Measurements from ENCODE around the gene PKD1. TPM values are rescaled to one million over a fixed set of nuclear protein-coding genes. Genes with fewer than 3 reads are reported as not detected.

Gene PKD1
- 0.20 and 3.1 TPM in 2 replicates for polyA plus RNA-seq

GRCh38 chr16:2135770-2136490 is at the start of gene PKD1:
Gene PKD1 (minus strand): TSS chr16:2135898. CDS start chr16:2135689, 209 bp downstream.

GRCh38 chr16:2155091-2155950 is 19.6 kb upstream of the PKD1 start, which contains the start of gene TRAF7:
Gene TRAF7 (plus strand): TSS chr16:2155782. CDS start chr16:2163921, 8,139 bp downstream.

GRCh38 chr16:2147981-2148671 is 12.4 kb upstream of the PKD1 start, which contains the start of gene RAB26:
Gene RAB26 (plus strand): TSS chr16:2148625. CDS start chr16:2148784, 159 bp downstream.

GRCh38 chr16:2047330-2048115 is 88.2 kb downstream of the PKD1 start, which contains the start of the genes NTHL1 and TSC2:
Gene NTHL1 (minus strand): TSS chr16:2047834. CDS start chr16:2047823, 11 bp downstream.
Gene TSC2 (plus strand): TSS chr16:2047985. CDS start chr16:2048616, 631 bp downstream.

Other genes starting within 250 kb of the PKD1 start
- not detected in 2 replicates for gene HS3ST6, start 217.5 kb downstream of the PKD1 start, polyA plus RNA-seq
- gene MSRB1, start 192.7 kb downstream of the PKD1 start, polyA plus RNA-seq: 0.78 and 0.87 TPM in 2 replicates
- not detected in 2 replicates for gene RPL3L, start 181.2 kb downstream of the PKD1 start, polyA plus RNA-seq
- 199 and 231 TPM in 2 replicates for gene NDUFB10, start 176.4 kb downstream of the PKD1 start, polyA plus RNA-seq
- gene RPS2, start 171.1 kb downstream of the PKD1 start, polyA plus RNA-seq: 110 and 121 TPM in 2 replicates
- gene RNF151, start 169.0 kb downstream of the PKD1 start, polyA plus RNA-seq: not detected in 2 replicates
- 1.8 and 5.1 TPM in 2 replicates for gene TBL3, start 163.8 kb downstream of the PKD1 start, polyA plus RNA-seq
- not detected in 2 replicates for gene NOXO1, start 154.4 kb downstream of the PKD1 start, polyA plus RNA-seq
- gene GFER, start 151.7 kb downstream of the PKD1 start, polyA plus RNA-seq: 1.4 and 2.1 TPM in 2 replicates
- gene SYNGR3, start 145.9 kb downstream of the PKD1 start, polyA plus RNA-seq: 80.6 and 82.4 TPM in 2 replicates
- 0.11 and 0.16 TPM in 2 replicates for gene ZNF598, start 126.1 kb downstream of the PKD1 start, polyA plus RNA-seq
- not detected in 2 replicates for gene NPW, start 116.1 kb downstream of the PKD1 start, polyA plus RNA-seq
- gene NHERF2, start 109.0 kb downstream of the PKD1 start, polyA plus RNA-seq: 1.0 and 1.3 TPM in 2 replicates
- 8.1 and 19.5 TPM in 2 replicates for gene NTHL1, start 88.1 kb downstream of the PKD1 start, polyA plus RNA-seq
- gene TSC2, start 87.9 kb downstream of the PKD1 start, polyA plus RNA-seq: 31.7 and 32.6 TPM in 2 replicates
- 15.1 TPM in 1 of 2 replicates, not detected in the other for gene RAB26, start 12.7 kb upstream of the PKD1 start, polyA plus RNA-seq
- 0.74 and 1.9 TPM in 2 replicates for gene TRAF7, start 19.9 kb upstream of the PKD1 start, polyA plus RNA-seq
- 0.04 TPM in 1 of 2 replicates, not detected in the other for gene CASKIN1, start 60.7 kb upstream of the PKD1 start, polyA plus RNA-seq
- gene MLST8, start 69.6 kb upstream of the PKD1 start, polyA plus RNA-seq: 1.9 and 3.1 TPM in 2 replicates
- gene BRICD5, start 75.0 kb upstream of the PKD1 start, polyA plus RNA-seq: 0.97 TPM in 1 of 2 replicates, not detected in the other
- 4.0 and 14.8 TPM in 2 replicates for gene PGP, start 78.9 kb upstream of the PKD1 start, polyA plus RNA-seq
- gene E4F1, start 87.7 kb upstream of the PKD1 start, polyA plus RNA-seq: 0.77 and 3.6 TPM in 2 replicates
- not detected in 2 replicates for gene DNASE1L2, start 100.5 kb upstream of the PKD1 start, polyA plus RNA-seq
- gene ECI1, start 115.7 kb upstream of the PKD1 start, polyA plus RNA-seq: 2.8 and 7.7 TPM in 2 replicates
- 41.4 and 45.7 TPM in 2 replicates for gene RNPS1, start 132.2 kb upstream of the PKD1 start, polyA plus RNA-seq
- 6.3 and 9.1 TPM in 2 replicates for gene ABCA3, start 204.8 kb upstream of the PKD1 start, polyA plus RNA-seq